NCI-H2196 treated with DMSO at 0.1 percent for 48 hours (cell line): ENCODE measurements around the gene PHACTR1.

Experiments
- DNase-seq: peaks from one replicate; lab custom pipeline; 2025; ENCODE audit not compliant: unreplicated experiment; lab: John Stamatoyannopoulos, UW

Gene PHACTR1

DNA sequence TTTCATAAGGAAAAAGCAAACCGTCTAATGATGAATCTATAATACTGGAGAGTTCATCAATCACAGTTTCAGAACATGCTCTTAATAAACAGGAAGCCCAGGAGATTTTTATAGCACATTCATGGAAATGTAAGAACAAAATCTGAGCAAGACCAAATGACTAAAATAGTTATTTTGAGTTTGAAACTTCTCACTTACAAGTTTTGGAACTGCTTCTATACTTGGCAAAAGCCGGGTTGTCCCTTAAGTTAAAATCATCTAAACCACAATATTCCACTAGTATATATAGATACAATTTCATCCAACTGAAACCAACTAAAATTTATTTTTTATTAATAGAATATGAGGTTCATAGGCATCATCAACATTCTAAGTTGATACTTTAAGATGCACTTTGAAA lies 268.2 kb downstream of the PHACTR1 start:
- no peak for DNase-seq

DNA sequence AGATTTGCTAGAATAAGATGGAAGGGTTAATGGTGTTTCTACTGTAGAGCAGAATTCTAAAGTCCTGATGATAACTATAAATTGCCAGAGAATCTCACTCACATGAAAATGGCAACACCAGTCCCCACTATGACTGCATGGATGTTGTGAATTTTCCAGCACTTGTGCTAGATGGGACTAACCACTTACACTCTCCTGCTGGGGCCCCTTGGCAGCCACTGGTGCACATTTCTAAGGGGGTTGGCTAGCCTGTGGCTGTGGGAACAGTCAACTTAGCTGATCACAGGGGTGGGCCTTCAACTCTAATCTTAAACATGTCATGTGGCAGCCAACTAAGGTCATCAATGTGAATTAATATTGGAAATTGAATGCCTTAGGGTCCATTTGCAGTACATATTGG lies 271.2 kb downstream of the PHACTR1 start:
- no peak for DNase-seq

DNA sequence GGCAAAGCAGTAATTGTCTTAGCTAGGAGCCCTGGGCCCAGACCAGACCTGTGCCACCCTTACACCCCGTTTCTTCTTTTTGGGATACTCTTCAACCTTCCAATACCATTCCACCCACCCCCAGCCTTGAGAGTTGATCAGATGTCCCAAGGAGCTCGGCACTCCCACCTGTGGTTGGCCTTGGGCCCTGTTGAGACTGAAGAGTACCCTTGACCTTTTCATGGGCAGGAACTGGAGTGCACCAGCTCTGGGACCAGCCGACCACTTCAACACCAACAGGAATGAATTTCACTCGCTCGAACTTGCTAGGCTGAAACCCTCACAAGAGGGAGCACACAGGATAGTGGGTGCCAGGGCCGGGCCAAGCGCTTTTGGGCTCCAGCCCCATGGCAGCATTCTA lies 273.6 kb downstream of the PHACTR1 start:
- DNase-seq: no peak

DNA sequence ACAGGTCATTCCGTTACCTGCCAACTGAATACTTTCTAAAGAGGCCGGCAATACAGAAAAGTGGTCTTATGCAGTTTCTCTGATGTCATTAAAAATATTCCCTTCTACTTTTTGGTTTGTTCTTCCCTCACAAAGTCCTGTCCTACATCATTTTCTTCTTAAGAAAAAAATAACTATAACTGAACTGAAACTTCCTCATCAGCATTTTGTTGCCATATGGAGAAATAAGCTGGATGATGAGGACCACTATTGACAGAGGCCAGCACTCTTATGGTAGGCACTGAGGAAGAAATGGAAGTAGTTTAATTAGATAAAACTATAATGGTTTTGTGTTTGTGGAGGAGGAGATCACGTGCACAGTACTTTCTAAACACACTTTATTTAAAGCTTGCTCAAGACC lies 274.9 kb downstream of the PHACTR1 start:
- DNase-seq: no peak

- no peak for DNase-seq
Measured at GRCh38 chr6:12992770-12993169, 276.2 kb downstream of the PHACTR1 start.

GRCh38 chr6:12993283-12993898 lies 276.8 kb downstream of the PHACTR1 start:
- DNase-seq: no peak

- no peak for DNase-seq
Measured at GRCh38 chr6:12995419-12995818, 278.9 kb downstream of the PHACTR1 start.

DNA sequence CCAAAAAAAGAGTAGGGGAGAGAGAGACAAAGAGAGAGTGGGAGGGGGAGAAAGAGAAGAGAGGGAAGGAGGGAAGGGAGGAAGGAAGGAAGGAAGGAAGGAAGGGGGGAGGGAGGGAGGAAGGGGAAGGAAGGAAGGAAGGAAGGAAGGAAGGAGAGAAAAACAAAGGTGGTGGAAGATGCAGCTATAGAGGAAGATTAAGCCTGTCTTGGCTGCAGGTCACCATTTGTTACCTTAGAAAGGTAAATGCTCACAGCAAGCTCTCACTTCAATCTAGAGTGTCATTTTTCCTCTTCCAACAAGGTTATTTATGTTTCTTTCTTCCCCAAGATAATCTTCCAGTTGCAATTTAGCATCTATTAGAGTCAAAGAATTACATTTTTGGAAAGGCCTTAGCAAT lies 284.0 kb downstream of the PHACTR1 start:
- DNase-seq: no peak

DNA sequence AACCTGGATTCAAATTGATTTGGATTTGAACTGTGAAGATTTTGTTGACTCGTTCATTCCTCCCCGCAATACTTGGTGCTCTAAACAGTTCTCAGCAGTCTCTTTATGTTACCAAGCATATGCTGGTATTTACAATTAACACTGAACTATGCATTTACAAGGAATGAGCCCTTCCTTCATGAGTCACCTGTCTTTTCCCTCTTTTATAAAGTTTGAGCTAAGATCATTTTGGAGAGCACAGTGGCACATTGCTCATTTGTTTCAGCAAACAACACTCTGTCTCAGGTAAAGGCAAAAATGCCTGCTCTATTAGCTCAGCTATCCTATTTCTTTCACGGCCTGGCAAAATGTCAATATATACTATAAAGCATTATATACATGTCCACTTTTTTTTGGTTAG lies 285.4 kb downstream of the PHACTR1 start:
- DNase-seq: no peak

- no peak for DNase-seq
Measured at GRCh38 chr6:13004601-13005000, 288.0 kb downstream of the PHACTR1 start.

DNA sequence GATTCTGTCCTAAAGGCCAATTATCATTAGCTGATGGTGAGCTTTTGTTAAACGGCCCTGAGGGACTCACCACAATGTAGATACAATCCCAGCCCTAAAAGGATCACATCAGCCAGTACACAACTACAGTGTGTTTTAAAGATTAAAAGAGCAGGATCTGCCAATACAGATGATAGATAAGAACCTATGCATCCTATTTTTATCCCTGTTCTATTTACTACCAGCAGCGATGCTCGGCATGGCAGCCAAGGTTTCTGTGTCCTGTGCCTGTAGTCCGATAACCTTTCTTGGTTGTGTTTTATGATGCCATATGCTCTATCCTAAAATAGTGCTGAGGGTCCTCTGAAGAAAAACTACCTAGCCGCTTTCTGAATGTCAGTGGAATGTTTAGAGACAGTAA lies 289.4 kb downstream of the PHACTR1 start:
- DNase-seq: no peak

DNA sequence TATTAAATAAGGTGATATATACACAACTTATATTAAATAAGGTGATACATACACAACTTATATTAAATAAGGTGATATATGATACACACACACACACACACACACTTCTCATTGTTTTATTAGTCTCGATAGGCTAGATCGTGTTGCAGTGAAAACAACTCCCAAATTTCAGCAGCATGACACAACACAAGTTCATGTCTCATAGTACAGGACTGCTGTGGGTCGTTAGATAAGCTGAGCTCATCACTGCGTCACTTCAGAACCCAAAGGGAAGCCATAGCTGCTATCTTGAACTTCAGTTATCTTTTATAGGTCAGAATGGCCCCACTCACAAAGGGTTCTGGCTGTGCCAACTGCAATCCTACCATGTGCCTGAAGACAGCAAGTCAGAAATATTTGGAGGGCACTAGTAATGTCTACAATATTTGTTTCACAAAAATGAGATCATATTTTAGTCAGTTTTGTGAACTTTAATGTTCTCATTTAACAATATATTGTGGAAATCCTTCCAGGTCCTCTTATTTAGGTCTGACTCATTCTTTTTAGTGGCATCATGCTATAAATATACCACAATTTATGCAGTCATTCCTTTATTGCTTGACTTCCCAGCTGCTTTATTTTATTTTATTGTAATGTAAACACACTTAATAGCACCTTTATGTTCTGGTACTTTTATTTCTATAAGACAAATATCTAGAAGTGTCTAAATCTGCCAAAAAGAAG lies 290.2 kb downstream of the PHACTR1 start:
- DNase-seq: no peak

- no peak for DNase-seq
Measured at GRCh38 chr6:13007744-13008143, 291.2 kb downstream of the PHACTR1 start.

DNA sequence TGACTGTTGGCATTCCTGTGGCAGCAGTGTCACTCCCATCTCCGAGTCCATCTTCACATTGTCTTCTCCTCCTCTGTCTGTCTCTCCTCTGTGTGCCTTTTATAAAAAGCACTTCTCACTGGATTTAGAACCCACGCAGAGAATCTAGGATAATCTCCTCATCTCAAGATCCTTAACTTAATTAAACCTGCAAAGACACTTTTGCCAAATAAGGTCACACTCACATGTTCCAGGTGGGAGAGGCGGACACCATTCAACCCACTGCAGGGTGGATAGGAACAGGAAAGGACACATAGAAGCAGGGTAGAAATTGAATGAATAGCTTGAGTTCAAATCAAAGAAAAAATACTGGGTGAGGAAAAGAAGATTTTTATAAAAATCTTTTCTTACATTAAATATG lies 292.5 kb downstream of the PHACTR1 start:
- DNase-seq: no peak

- DNase-seq: no peak
Measured at GRCh38 chr6:13009461-13009860, 292.9 kb downstream of the PHACTR1 start.

DNA sequence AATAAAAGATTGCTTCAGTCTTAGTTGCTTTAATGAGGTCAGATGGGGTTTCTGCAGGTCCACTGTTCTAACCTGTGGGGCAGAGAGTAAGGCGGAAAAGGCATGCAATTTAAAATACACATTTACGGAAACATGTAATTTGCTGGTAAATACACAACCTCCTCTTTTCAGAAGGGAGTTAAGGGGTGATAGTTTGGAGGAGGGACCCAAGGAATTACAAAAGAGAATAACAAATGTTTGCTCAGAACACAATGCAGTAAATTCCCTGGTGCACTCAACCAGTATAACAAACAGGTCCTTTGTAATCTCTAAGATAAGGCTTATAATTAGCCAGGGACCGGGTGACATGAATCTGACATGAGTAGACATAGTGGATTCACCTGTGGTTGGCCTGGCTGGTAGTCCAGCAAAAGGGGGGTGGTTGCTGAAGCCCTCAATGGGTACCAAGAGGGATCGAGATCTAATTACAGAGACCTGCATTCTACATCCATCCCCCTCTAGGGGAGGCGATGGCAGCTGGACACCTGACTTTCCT lies 295.1 kb downstream of the PHACTR1 start:
- DNase-seq: no peak

GRCh38 chr6:13012296-13012695 lies 295.7 kb downstream of the PHACTR1 start:
- DNase-seq: no peak

GRCh38 chr6:13012977-13013680 lies 296.6 kb downstream of the PHACTR1 start:
- DNase-seq: no peak

- no peak for DNase-seq
Measured at GRCh38 chr6:13013681-13014503, 297.3 kb downstream of the PHACTR1 start.

DNA sequence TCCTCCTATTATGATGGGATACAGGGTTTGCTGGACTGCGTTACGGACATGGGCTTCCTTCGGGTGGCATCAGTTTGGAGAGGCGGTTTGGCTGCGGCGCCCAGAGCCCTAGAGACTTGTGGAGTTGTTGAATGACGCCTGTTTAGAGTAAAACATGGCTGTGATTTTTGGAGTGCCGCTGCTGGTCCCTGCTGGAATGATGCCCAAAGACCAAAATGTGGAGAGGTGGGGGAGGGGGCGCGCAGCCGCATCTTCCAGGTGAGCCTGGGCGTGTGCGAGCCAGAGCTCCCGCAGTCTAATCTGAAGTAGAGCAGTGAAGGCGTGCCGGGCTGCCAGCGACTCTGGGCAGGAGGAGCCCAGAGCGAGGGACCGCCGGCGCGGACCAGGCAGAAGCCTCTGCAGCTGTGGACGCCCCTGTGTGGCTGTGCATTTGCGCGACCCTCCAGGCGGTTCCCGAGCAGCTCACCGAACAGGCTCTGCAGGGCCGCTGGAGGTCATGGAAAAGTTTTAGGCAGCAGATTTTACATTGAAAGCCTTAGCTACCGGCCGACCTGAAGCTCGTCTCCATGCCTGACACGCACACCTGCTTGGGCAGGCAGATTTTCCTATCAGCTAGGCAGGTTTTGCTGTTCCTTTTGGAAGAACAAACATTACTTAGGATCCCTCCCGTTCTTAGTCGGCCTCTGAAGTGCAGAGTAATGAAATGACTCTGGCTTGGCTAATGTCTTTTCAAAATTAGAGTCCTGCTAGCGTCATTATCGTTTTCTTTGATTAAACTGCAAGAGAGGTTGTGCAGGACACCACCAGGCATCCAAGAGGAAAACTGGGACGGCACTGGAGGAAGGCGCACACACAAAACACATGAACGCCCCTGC lies 298.2 kb downstream of the PHACTR1 start:
- no peak for DNase-seq
